Medulla oblongata (tissue), 1 donor: Measurements from ENCODE around the gene USP47.

Experiments used
- DNase-seq: peaks from one replicate; pipeline ENCODE4 v3.0.0-alpha.2; 2015; ENCODE audit errors: extremely low spot score

Gene USP47

DNA sequence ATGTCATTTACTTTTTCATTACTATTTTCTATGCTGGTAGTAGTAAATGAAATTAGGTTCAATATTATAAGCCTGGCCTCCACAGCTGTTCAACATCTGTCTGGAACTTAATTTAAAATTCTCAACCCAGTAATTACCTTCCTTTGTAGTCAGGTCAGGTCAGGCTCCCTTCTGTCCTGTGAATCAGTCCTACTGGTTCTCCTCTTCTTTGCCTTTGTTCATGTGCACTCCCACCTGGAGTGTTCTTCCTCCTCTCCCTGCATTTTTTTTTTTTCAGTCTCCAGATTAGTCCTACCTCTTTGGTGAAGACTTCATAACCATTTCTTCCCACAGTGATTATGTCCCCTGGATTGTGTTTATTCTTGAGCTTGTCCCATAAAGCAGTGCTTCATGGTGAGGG is 98.8 kb downstream of the USP47 start:
- no peak for DNase-seq

GRCh38 chr11:11942668-11943067 is 100.9 kb downstream of the USP47 start:
- DNase-seq = no peak

DNA sequence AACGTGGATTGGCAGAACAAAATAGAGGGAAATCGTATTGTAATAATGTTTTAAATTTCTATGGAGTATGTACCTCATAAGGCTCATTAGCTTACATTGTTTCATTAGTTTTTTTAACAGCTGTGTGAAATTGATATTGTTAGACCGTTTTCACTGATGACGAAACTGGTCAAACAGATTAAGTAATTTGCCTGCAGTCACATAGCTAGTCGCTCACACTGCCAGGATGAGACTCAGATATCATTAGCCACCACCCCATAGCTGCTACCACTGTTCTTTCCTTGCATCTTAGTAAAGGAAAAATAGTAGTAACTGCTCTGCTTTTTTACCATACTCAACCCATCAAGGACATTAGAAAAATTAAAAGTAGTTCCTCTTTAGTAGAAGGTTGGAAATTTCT is 102.7 kb downstream of the USP47 start:
- no peak for DNase-seq

DNA sequence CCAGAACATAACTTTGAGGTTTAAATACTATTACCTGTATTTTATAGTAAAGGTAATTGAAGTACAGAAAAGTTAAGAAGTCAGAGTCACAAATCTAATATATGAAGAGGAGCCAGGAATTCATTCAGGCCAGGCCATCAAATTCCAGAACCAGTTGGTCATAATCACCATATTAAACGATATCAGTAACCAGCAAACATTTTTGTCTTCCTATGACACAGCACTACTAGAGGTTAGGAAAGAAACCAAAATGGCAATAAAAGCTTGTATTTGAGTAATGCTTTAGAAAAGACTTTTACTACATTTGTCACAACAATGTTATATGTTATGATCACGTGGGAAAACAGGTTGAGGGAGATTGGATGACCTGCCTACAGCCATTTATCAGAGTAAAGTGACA is 104.4 kb downstream of the USP47 start:
- DNase-seq = no peak

- DNase-seq = no peak
These were observed 105.1 kb downstream of the USP47 start for GRCh38 chr11:11946878-11947277.

GRCh38 chr11:11947825-11948224 is 106.1 kb downstream of the USP47 start:
- no peak for DNase-seq

DNA sequence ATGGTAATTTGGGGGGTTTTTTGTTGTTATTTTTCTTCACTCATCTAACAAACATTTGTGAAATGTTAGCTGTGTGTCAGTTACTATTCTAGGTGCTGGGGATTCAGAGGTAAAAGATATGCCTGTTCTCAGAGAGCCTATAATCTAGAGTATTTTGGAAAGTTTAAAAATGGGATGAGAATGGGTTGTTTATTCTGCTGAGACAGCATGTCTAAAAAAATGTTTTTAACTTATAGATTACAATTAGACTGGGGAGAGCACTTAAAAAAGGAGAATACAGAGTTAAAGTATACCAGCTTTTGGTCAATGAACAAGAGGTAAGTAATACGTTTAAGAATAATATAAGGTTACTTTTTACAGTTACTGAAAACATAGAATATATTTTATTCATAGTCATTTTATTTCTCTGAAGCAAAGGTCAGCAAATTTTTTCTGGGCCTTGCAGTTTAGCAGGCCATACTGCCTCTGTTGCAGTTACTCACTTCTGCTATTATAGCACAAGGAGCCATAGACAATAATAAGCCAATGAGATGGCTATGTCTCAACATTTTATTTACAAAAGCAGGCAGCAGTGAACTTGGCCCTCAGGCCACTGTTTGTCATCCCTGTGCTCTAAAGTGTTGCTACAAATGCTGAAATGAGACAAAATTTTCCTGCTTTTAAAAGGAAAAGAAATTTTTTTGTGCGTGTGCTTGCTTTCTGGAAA is 106.6 kb downstream of the USP47 start:
- no peak for DNase-seq

GRCh38 chr11:11949482-11949881 is 107.7 kb downstream of the USP47 start:
- no peak for DNase-seq

- no peak for DNase-seq
These were observed 110.3 kb downstream of the USP47 start for GRCh38 chr11:11952036-11952435.

GRCh38 chr11:11956006-11956405 is 114.2 kb downstream of the USP47 start:
- DNase-seq = no peak

DNA sequence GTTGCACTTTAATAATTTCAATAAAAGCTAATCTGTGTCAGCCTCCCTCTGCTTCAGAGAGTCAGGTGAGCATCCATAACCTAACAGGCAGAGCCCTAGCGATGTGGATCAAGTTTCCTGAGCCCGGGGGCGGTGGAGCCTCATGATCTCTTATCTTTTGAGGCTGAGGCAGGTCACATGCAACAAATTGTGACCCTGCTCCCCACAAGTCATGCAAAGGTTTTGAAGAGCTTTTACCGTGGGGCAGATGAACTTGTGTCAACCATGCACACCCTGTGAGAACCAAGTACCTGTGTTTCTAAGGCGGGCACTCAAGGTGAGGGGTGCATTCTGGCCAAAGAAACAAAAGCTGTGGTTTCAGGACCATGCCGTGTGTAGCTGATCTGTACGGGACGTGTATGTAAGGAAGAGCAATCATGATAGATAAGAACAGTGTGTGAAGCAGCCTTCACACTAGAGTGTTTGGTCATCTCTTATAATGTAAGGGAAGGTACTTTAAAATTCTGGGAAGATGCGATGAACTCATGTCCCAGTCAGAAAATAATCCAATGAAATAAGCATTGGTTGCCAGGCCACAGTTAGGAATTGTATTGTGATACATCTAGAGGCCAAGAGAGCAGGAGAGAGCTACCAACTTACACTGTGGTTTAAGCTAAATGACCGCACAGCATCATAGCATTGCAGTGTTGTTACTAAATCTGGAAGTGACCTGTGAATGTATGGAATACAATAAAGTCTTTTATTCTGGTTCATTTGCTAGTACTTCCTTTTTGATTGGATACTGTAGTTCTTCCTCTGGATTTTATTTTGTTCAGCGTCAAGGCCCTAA is 116.8 kb downstream of the USP47 start:
- DNase-seq = no peak

DNA sequence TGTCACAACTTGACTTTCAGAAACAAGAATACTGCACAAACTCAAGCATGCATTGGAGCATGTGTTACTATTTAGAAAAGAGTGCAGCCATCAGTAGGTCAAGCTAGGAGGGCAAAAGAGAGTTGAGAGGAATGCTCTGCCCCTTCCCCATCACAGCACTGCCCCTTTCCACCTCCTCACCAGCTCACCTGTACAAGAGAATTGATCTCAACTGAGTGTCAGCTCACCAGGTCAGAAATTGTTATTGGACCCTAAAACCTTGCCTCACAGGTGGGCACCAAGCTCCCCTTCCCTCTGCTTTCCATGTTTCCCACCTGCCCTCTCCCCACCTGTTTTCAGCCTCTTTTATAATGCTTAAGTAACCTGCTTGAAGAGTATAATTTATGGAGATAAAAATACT is 117.8 kb downstream of the USP47 start:
- DNase-seq = no peak

GRCh38 chr11:11960687-11961086 is 118.9 kb downstream of the USP47 start:
- DNase-seq = peak; percentile 55

GRCh38 chr11:11961399-11962028 is 119.7 kb downstream of the USP47 start:
- no peak for DNase-seq

- DNase-seq = no peak
These were observed 121.3 kb downstream of the USP47 start for GRCh38 chr11:11963067-11963466.

- DNase-seq = peak; percentile 61
These were observed 122.3 kb downstream of the USP47 start for GRCh38 chr11:11963842-11964773.

DNA sequence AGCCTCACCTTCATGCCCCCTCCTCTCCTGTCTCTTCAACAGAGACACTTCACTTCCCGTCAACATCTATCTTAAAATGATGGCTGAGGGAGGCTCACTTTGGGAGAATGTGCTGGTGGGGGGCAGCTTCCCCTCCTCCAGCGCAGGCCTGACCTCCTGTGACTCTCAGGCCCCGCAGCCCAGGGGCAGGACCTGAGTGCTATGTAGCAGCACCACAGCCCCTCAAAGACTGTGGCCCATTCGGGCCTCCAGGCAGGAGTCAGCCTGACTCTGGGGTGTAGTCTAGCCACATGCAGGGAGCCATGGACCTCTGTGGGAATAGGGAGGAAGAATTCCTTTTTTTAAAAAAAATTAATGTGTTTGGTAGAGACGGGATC is 123.0 kb downstream of the USP47 start:
- no peak for DNase-seq

DNA sequence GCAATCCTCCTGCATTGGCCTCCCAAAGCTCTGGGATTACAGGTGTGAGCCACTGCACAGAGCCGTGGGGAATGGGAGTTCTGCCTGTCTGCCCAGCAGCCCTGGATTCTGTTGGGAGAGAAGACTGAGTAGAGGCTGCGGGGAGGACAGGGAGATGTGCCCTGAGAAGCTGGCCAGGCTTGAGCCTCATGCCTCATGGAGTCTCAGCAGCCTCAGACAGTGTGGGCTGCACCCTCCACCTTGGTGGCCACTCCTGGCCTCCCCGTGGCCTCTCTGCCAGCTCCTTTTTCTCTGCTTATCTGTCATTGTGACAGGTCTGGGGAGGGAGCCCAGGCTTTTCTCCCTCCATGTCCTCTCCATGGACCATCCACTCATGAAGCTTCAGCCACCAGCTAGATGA is 123.4 kb downstream of the USP47 start:
- DNase-seq = no peak

DNA sequence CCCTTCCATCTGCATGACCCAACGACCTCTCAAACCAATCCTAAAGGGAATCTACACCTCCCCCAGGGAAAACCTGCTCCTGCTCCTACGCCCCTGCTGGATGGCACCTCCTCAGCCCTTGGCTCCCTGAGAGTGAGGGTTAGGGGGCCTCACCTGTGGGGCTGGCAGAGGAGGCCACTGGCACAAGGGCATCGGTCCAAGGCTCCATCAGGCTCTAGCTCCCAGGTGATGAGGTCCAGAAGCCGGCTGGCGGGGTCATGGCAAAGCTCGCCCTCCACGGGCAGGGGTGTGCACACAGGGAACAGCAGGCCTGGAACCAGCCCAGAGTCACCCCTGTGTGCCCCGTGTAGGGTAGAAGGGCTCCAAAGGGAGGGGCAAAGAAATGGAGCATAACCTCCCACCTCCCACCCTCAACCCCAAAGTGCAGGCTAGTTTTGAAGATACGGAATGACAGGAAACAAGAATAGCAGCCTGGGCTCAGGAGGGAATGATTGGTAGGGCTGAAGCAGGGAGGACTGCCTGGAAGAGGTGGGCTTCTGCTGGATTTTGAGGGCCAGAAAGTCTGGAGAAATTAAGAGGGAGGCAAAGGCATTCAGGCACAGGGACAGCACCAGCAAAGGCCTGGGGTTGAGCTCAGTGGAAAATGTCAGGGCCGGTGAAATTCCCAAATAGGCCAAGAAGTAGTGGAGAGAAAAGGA is 124.0 kb downstream of the USP47 start:
- DNase-seq = no peak

DNA sequence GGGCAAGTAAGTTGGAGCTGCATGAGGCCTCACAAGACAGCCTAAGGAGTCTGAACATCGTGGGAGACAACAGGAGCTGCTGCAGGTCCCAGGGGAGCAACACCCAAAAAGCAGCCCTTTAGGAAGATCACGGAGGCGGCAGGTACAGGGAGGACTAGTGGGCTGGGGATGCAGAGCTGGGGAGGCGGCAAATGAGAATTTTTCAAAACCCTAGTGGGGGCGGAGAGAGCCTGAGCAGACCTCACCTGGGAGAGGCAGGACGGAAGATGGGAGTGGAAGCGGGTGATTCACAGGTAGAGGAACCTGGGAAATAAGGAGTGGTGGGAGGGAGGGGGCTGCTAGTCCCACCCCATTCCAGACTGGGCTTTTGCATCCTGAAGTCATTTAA is 124.6 kb downstream of the USP47 start:
- no peak for DNase-seq
